Natural killer cell (primary cell): ENCODE results near the gene LYRM4. TPM values are rescaled to one million over a fixed set of nuclear protein-coding genes. Genes with fewer than 3 reads are reported as not detected.

Experiments used
- ATAC-seq, 3 donors: fragments of 150-1000 bp in 2 of 3; fragments of 200-7000 bp in 1 of 3; cut with Tn5 transposase; 1 replicate in 1 of 3; 2 replicates in 2 of 3; pipeline ENCODE4 v1.10.0; 2021; ENCODE audit warnings: mild to moderate bottlenecking in 2 of 3, moderate library complexity in 2 of 3
- DNase-seq, 2 donors: peaks; one replicate each; pipeline versions ENCODE4 v3.0.0 to v3.0.0-alpha.2; 2013 to 2021; ENCODE audit warnings: mixed read lengths in 1 of 2
- H3K27ac ChIP-seq: one replicate; pipeline ENCODE4 v1.5.1; 2013; ENCODE audit warnings: mild to moderate bottlenecking, low read length
- H3K27me3 ChIP-seq: one replicate; pipeline ENCODE4 v1.6.1; 2013; ENCODE audit warnings: low read length; ENCODE audit not compliant: control insufficient read depth, insufficient read depth
- H3K36me3 ChIP-seq: one replicate; pipeline ENCODE4 v1.6.1; 2013; ENCODE audit warnings: low read length; ENCODE audit not compliant: control insufficient read depth, insufficient read depth
- H3K4me1 ChIP-seq: one replicate; pipeline ENCODE4 v1.6.1; 2013; ENCODE audit warnings: low read length; ENCODE audit not compliant: control insufficient read depth, insufficient read depth
- H3K4me3 ChIP-seq: one replicate; pipeline ENCODE4 v1.5.1; 2013; ENCODE audit warnings: low read length
- H3K9me3 ChIP-seq: one replicate; pipeline ENCODE4 v1.6.1; 2013; ENCODE audit warnings: low read length; ENCODE audit not compliant: control insufficient read depth, insufficient read depth
- H3K27ac Mint-ChIP-seq, 2 donors: one replicate each; pipeline ENCODE4 v1.8.0; 2022; ENCODE audit warnings: mild to moderate bottlenecking in 2 of 2, mixed read lengths in 2 of 2, moderate library complexity in 1 of 2
- H3K27me3 Mint-ChIP-seq, 2 donors: one replicate each; pipeline ENCODE4 v1.8.0; 2022; ENCODE audit warnings: low read depth in 2 of 2, mixed read lengths in 2 of 2
- H3K36me3 Mint-ChIP-seq: one replicate; pipeline ENCODE4 v1.8.0; 2022; ENCODE audit warnings: mixed read lengths
- H3K4me1 Mint-ChIP-seq, 2 donors: one replicate each; pipeline ENCODE4 v1.8.0; 2022; ENCODE audit warnings: mixed read lengths in 2 of 2
- H3K4me3 Mint-ChIP-seq: one replicate; pipeline ENCODE4 v1.8.0; 2022; ENCODE audit warnings: mild to moderate bottlenecking, moderate library complexity, mixed read lengths
- H3K9me3 Mint-ChIP-seq, 2 donors: one replicate each; pipeline ENCODE4 v1.8.0; 2022; ENCODE audit warnings: mixed read lengths in 2 of 2
- CTCF ChIP-seq: fragments of 200-600 bp; IDR thresholded peaks from one replicate; pipeline ENCODE4 v1.8.0; 2022; ENCODE audit warnings: antibody characterized with exemption
- WGBS: methylation state at CpG from one replicate; pipeline ENCODE4 v1.1.7; 2013; ENCODE audit warnings: missing lambda C conversion rate; ENCODE audit not compliant: insufficient coverage; 5-methylcytosine and 5-hydroxymethylcytosine counted together
- intact Hi-C: fragments of 100-400 bp; cut with micrococcal nuclease; formaldehyde crosslinking; loops from one replicate; pipeline ENCODE4 v1.14.2; 2022
- total RNA-seq, 4 donors: library from RNA; stranded (reverse); fragments of 120-200 nt in 1 of 4; gene quantifications; one replicate each; pipeline versions ENCODE4 v1.2.3 to v1.2.4, GENCODE V29; 2013 to 2022

The LYRM4 gene
- total RNA-seq, 3 donors from 2014 or later (not counting 1 experiment from before 2014, with no cell fraction given), result 9.1 to 11.4 (median 11.1) TPM

GRCh38 chr6:5172897-5173474 lies 87.8 kb downstream of the LYRM4 start:
- Histone ChIP-seq H3K9me3 (no peaks in the 10 kb centered on the region), H3K27me3 (no peaks in the 10 kb centered on the region), H3K27ac (no peak overlapping the region), H3K36me3 (no peaks in the 10 kb centered on the region), H3K4me1 (peaks cover 21% of the 10 kb centered on the region), H3K4me3 (no peak overlapping the region)
- intact Hi-C loops, result no loop called here
- H3K27me3 Mint-ChIP-seq, result peaks cover 0 to 4% of the 10 kb centered on the region in 2 donors
- 92% methylated on average over 4 of the region's 4 CpGs for WGBS
- no peaks in the 10 kb centered on the region for H3K9me3 Mint-ChIP-seq
- no peak for TF ChIP-seq CTCF
- peaks cover 26% of the 10 kb centered on the region in 2 donors for H3K4me1 Mint-ChIP-seq
- H3K4me3 Mint-ChIP-seq, result no peak overlapping the region
- no peak for DNase-seq
- ATAC-seq, result no peak
- peak overlapping the region; percentile 83 to 93 for H3K27ac Mint-ChIP-seq
- H3K36me3 Mint-ChIP-seq, result no peaks in the 10 kb centered on the region

GRCh38 chr6:5172041-5172653 lies 88.6 kb downstream of the LYRM4 start:
- Mint-ChIP-seq H3K27ac (no peak overlapping the region), H3K4me1 (peaks cover 26% of the 10 kb centered on the region in 2 donors), H3K36me3 (no peaks in the 10 kb centered on the region), H3K4me3 (no peak overlapping the region), H3K9me3 (no peaks in the 10 kb centered on the region), H3K27me3 (peaks cover 0 to 11% of the 10 kb centered on the region in 2 donors)
- H3K36me3 ChIP-seq, result no peaks in the 10 kb centered on the region
- intact Hi-C loops, result no loop called here
- H3K27ac ChIP-seq, result no peak overlapping the region
- no peak for TF ChIP-seq CTCF
- H3K27me3 ChIP-seq, result no peaks in the 10 kb centered on the region
- no peak for ATAC-seq
- no peak overlapping the region for H3K4me3 ChIP-seq
- WGBS, result 90% methylated on average over 14 of the region's 14 CpGs
- DNase-seq, result no peak
- no peaks in the 10 kb centered on the region for H3K9me3 ChIP-seq
- H3K4me1 ChIP-seq, result peaks cover 21% of the 10 kb centered on the region

GRCh38 chr6:5167501-5167900 lies 93.2 kb downstream of the LYRM4 start:
- no peak for ATAC-seq
- Mint-ChIP-seq H3K27ac (no peak overlapping the region), H3K4me1 (no peaks in the 10 kb centered on the region), H3K4me3 (no peak overlapping the region), H3K9me3 (no peaks in the 10 kb centered on the region), H3K36me3 (no peaks in the 10 kb centered on the region), H3K27me3 (peaks cover 0 to 11% of the 10 kb centered on the region in 2 donors)
- TF ChIP-seq CTCF, result no peak
- Histone ChIP-seq H3K36me3 (no peaks in the 10 kb centered on the region), H3K27me3 (no peaks in the 10 kb centered on the region), H3K9me3 (no peaks in the 10 kb centered on the region), H3K4me1 (no peaks in the 10 kb centered on the region), H3K4me3 (no peak overlapping the region), H3K27ac (no peak overlapping the region)
- 80% methylated on average over 4 of the region's 4 CpGs for WGBS
- DNase-seq, result no peak
- intact Hi-C loops, result no loop called here

- TF ChIP-seq CTCF, result no peak
- Mint-ChIP-seq H3K4me3 (no peak overlapping the region), H3K27ac (no peak overlapping the region), H3K9me3 (no peaks in the 10 kb centered on the region), H3K36me3 (no peaks in the 10 kb centered on the region), H3K27me3 (peaks cover 0 to 11% of the 10 kb centered on the region in 2 donors), H3K4me1 (no peaks in the 10 kb centered on the region)
- intact Hi-C loops, result no loop called here
- no peaks in the 10 kb centered on the region for H3K36me3 ChIP-seq
- no peak for DNase-seq
- no peaks in the 10 kb centered on the region for H3K27me3 ChIP-seq
- no peak overlapping the region for H3K27ac ChIP-seq
- no peaks in the 10 kb centered on the region for H3K4me1 ChIP-seq
- H3K9me3 ChIP-seq, result no peaks in the 10 kb centered on the region
- no peak for ATAC-seq
- no peak overlapping the region for H3K4me3 ChIP-seq
Observed at GRCh38 chr6:5164092-5164491, 96.7 kb downstream of the LYRM4 start.
